Heart left ventricle (tissue), 16 donors: ENCODE results near the gene BICD1. TPM values are rescaled to one million over a fixed set of nuclear protein-coding genes. Genes with fewer than 3 reads are reported as not detected.
A peak's percentile ranks its signal among the peaks of the same experiment; 100 is the strongest.

Experiments used
- ATAC-seq, 4 donors: fragments of 200-7000 bp; cut with Tn5 transposase; one replicate each; pipeline ENCODE4 v1.9.1; 2020 to 2022; ENCODE audit warnings: moderate library complexity in 4 of 4, mild to moderate bottlenecking in 3 of 4, moderate number of reproducible peaks in 1 of 4
- DNase-seq, 5 donors: peaks; one replicate each; pipeline ENCODE4 v3.0.0-alpha.2; 2020
- H3K27ac ChIP-seq, 12 donors: fragments of 200-600 bp; sonication (generic) in 4 of 12; one replicate each; pipeline versions ENCODE4 v1.5.0 to v1.8.0; 2016 to 2022; ENCODE audit warnings: mild to moderate bottlenecking in 2 of 12
- H3K27me3 ChIP-seq, 9 donors: fragments of 200-600 bp; sonication (generic) in 2 of 9; one replicate each; pipeline versions ENCODE4 v1.5.1 to v1.8.0; 2016 to 2022; ENCODE audit warnings: mild to moderate bottlenecking in 3 of 9
- H3K36me3 ChIP-seq, 9 donors: fragments of 200-600 bp; sonication (generic) in 2 of 9; one replicate each; pipeline versions ENCODE4 v1.5.0 to v1.8.0; 2018 to 2022; ENCODE audit warnings: mild to moderate bottlenecking in 2 of 9
- H3K4me1 ChIP-seq, 12 donors: fragments of 200-600 bp; sonication (generic) in 4 of 12; one replicate each; pipeline versions ENCODE4 v1.5.0 to v1.8.0; 2016 to 2022; ENCODE audit warnings: mild to moderate bottlenecking in 3 of 12
- H3K4me3 ChIP-seq, 12 donors: fragments of 200-600 bp; sonication (generic) in 4 of 12; one replicate each; pipeline versions ENCODE4 v1.5.0 to v1.8.0; 2017 to 2022; ENCODE audit warnings: mild to moderate bottlenecking in 9 of 12, moderate library complexity in 4 of 12
- H3K9me3 ChIP-seq, 12 donors: fragments of 200-600 bp; sonication (generic) in 4 of 12; one replicate each; pipeline versions ENCODE4 v1.5.0 to v1.8.0; 2016 to 2022; ENCODE audit warnings: mild to moderate bottlenecking in 1 of 12
- POLR2A ChIP-seq, 2 donors: fragments of 450-650 bp; IDR thresholded peaks; one replicate each; pipeline ENCODE4 v1.6.1; 2017; ENCODE audit warnings: antibody characterized with exemption in 2 of 2, mild to moderate bottlenecking in 2 of 2, moderate library complexity in 2 of 2
- WGBS, 4 donors: extraction: QIAGEN DNeasy Blood & Tissue Kit in 2 of 4; methylation state at CpG; one replicate each; pipeline versions ENCODE4 v1.1.5 to v1.1.7; 2013 to 2018; 5-methylcytosine and 5-hydroxymethylcytosine counted together
- intact Hi-C, 10 donors: fragments of 100-400 bp; cut with DNase I; formaldehyde crosslinking; loops; one replicate each; pipeline versions ENCODE4 v1.11.1 to v1.14.2; 2022
- polyA plus RNA-seq, 2 donors: library from polyadenylated mRNA; stranded (reverse); fragments of 200-250 nt; gene quantifications; one replicate each; pipeline ENCODE4 v1.2.3, GENCODE V29; 2013
- total RNA-seq, 9 donors: library from RNA; depleted of rRNA in 2 of 9; stranded (reverse); fragments of >200 nt in 2 of 9; fragmentation: NEBNext Ultra II Directional in 3 of 9; extraction: Animal tissue kit (Norgen Biotek cat#: 25700) in 3 of 9; gene quantifications; one replicate each; pipeline versions ENCODE4 v1.1.0 to v1.2.4, GENCODE V29; 2016 to 2023
- TF ChIP-seq, protein P1 (sequence below), 12 donors: fragments of 200-600 bp; sonication (generic) in 4 of 12; IDR thresholded peaks; one replicate each; pipeline versions ENCODE4 v1.5.0 to v1.8.0; 2018 to 2022; ENCODE audit warnings: antibody characterized with exemption in 12 of 12, mild to moderate bottlenecking in 5 of 12
- donor health status: ischemic (EF 13 %, LVEDD 7.1; RV severe dilation, severe dysfunction).
- donor health status: healthy with polysubstance abuse.
- donor health status: DM: no; HTN: yes; CAD: no.
- donor health status: DM: no; HTN: no; CAD: no.
- donor health status: ischemic (EF 25% LVEDD 6.9; RV normal size, moderate dysfunction).
- donor health status: ischemic (EF 25% LVEDD 5.7; RV mildly dilated, moderate dysfunction).
- donor health status: healthy.
- donor health status: DM: yes; HTN: yes; CAD: no.
- donor health status: ischemic (EF 35%, LVEDD 5.7; RV mildly dilated, moderate dysfunction).
- donor health status: nonischemic (EF 11% LVEDD 7.7; RV severe dilation, severe dysfunction).
- donor health status: DM: yes; HTN: yes; CAD: no.
- donor health status: PGD.
- donor health status: ischemic (EF 29% LVEDD 5.4; RV normal size, mild dysfunction).
- donor health status: nonischemic (EF 23%, LVEDD 6.1; RV moderate dilation, normal function).

Gene BICD1
- total and polyA plus RNA-seq, 11 donors, result 2.1 to 16.3 (median 7.0) TPM

DNA sequence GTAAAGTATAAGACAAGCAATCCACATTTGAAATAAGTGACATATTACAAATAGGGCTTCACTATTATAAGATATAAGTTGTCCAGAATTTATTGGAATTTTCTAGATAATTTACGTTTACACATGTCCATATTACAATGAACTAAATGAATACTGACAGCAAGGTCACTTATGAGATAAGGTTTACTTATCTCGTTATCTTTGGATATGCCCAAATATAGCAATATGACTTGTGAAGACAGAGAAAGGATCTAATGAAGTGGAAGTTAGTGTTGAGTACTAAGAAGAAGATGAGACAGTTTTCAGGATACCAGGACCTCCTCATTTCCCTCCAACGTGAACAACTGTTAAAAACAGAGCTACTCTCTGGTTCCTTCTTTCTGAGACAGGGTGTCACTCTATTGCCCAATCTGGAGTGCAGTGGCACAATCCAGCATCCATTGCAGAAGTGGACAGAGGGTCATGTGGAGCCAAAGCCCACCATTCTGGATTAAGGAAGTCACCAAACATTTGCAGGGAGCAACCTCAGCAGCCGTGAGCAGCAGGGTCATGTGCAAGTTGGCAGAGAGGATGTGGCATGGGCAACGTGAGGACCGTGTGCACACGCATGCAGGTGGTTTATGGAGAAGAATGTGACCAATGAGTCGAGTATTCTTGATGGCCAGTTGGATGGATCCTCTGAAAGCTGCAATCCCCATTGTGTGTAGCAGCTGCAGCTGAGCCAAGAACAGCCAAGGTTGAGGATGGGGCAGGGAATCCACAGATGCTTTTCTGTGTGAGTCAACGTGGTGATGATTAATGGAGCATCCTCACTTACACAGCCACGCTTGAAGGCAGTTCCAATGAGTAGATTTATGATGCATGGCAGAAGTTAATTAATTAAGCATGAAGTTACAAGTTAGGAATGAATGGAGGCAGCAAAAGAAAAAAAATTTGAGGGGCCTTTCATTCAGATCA, 111.0 kb downstream of the BICD1 start:
- DNase-seq, result peak in 1 of 5 donors; percentile 29
- TF ChIP-seq POLR2A (IDR thresholded peaks at IDR 0.05), result no peak
- TF ChIP-seq, protein P1, sequence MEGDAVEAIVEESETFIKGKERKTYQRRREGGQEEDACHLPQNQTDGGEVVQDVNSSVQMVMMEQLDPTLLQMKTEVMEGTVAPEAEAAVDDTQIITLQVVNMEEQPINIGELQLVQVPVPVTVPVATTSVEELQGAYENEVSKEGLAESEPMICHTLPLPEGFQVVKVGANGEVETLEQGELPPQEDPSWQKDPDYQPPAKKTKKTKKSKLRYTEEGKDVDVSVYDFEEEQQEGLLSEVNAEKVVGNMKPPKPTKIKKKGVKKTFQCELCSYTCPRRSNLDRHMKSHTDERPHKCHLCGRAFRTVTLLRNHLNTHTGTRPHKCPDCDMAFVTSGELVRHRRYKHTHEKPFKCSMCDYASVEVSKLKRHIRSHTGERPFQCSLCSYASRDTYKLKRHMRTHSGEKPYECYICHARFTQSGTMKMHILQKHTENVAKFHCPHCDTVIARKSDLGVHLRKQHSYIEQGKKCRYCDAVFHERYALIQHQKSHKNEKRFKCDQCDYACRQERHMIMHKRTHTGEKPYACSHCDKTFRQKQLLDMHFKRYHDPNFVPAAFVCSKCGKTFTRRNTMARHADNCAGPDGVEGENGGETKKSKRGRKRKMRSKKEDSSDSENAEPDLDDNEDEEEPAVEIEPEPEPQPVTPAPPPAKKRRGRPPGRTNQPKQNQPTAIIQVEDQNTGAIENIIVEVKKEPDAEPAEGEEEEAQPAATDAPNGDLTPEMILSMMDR (IDR thresholded peaks at IDR 0.05), result no peak
- ATAC-seq, result peak in 1 of 4 donors; percentile 55
- no peaks in the 10 kb centered on the region for H3K27me3 ChIP-seq
- intact Hi-C loops, result no loop called here
- 86 to 91% (median 90%) methylated on average over 10 of the region's 10 CpGs for WGBS, 4 donors
- no peaks in the 10 kb centered on the region for H3K9me3 ChIP-seq
- no peak overlapping the region for H3K27ac ChIP-seq
- peaks cover 0 to 26% (median 19%) of the 10 kb centered on the region in 9 donors for H3K36me3 ChIP-seq
- no peak overlapping the region for H3K4me3 ChIP-seq
- no peaks in the 10 kb centered on the region for H3K4me1 ChIP-seq

DNA sequence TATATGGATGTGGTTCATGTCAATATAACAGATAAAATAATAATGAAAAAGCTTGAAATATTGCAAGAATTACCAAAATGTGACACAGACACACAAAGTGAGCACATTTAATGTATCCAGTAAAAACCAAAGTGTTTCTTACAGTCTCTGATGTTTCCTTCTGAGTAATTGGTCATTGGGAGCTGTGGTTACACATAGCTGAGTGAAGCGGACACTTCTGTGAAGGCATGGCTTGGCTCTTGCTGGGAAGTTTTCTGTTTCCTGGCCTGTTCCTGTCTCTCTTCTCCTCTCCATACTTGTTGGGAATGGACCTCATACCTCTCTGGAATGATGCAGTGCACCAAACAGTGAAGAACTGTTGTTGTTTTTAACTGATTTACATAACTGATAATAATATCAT, 117.3 kb downstream of the BICD1 start:
- Histone ChIP-seq H3K9me3 (no peaks in the 10 kb centered on the region), H3K27ac (no peak overlapping the region), H3K27me3 (no peaks in the 10 kb centered on the region), H3K4me1 (no peaks in the 10 kb centered on the region), H3K4me3 (no peak overlapping the region), H3K36me3 (peaks cover 0 to 11% (median 0%) of the 10 kb centered on the region in 9 donors)
- WGBS, 4 donors, result 92 to 98% (median 94%) methylated on average over 1 of the region's 1 CpG
- TF ChIP-seq, protein P1 (IDR thresholded peaks at IDR 0.05), result no peak
- no peak for TF ChIP-seq POLR2A (IDR thresholded peaks at IDR 0.05)
- DNase-seq (no peak), ATAC-seq (no peak)
- intact Hi-C loops, result no loop called here

DNA sequence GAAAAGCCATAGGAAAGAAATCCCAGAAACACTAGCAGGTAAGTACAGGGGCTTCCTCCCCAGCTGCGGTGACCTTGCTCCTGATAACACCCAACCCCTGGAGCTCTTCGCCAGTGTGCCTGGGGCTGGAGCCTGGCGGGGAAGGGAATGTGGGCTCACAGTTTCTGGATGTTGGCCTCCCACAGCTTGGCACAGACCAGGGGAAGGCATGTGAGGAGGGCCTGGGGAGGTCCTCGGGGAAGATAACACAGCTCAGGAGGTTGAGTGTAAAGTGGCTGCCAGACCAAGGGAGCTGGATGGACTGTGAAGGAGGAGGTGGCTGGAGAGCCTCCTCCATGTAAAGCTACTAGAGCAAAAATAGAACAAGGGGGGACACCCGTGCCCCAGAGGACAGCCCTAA, 120.1 kb downstream of the BICD1 start:
- WGBS, 4 donors, result 74 to 91% (median 80%) methylated on average over 5 of the region's 5 CpGs
- Histone ChIP-seq H3K4me1 (no peaks in the 10 kb centered on the region), H3K4me3 (no peak overlapping the region), H3K36me3 (peaks cover 0 to 11% (median 0%) of the 10 kb centered on the region in 9 donors), H3K9me3 (no peaks in the 10 kb centered on the region), H3K27ac (no peak overlapping the region), H3K27me3 (no peaks in the 10 kb centered on the region)
- ATAC-seq (no peak), DNase-seq (no peak)
- TF ChIP-seq POLR2A (IDR thresholded peaks at IDR 0.05), result no peak
- TF ChIP-seq, protein P1 (IDR thresholded peaks at IDR 0.05), result no peak
- intact Hi-C loops, result no loop called here

DNA sequence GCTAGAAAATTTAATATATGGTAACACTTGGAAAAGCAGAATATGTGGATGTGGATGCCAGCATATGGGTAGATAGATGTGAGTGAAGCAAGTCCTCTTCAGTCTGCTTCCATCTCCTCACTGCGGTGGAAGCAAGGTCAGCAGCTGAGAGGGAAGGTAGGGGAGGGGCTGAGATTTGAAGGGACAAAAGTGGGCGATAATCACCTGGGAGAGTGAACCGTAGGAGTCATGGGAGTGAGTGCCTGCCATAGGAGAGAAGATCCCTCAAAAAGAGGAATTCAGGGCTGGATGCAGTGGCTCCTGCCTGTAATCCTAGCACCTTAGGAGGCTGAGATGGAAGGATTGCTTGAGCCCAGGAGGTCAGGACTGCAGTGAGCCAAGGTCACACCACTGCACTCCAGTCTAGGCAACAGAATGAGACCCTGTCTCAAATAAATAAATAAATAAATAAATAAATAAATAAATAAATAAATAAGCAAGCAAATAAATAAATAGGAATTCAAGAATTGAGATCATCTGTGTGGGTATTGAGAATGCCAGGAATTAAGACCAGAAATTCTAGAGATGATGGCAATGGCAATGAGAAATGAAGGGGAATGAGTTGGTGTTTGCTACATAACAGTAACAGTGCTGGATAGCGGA, 123.4 kb downstream of the BICD1 start:
- H3K27me3 ChIP-seq, result no peaks in the 10 kb centered on the region
- H3K36me3 ChIP-seq, result peaks cover 0 to 6% (median 0%) of the 10 kb centered on the region in 9 donors
- intact Hi-C loops, result no loop called here
- no peak for TF ChIP-seq POLR2A (IDR thresholded peaks at IDR 0.05)
- TF ChIP-seq, protein P1 (IDR thresholded peaks at IDR 0.05), result no peak
- H3K9me3 ChIP-seq, result no peaks in the 10 kb centered on the region
- WGBS, 4 donors, result 76 to 88% (median 82%) methylated on average over 4 of the region's 4 CpGs
- DNase-seq (no peak), ATAC-seq (no peak)
- no peak overlapping the region for H3K27ac ChIP-seq
- H3K4me1 ChIP-seq, result peaks cover 0 to 2% (median 0%) of the 10 kb centered on the region in 12 donors
- H3K4me3 ChIP-seq, result no peak overlapping the region
